GM12878 (cell line): ENCODE results near the gene HLA-B. TPM values are rescaled to one million over a fixed set of nuclear protein-coding genes. Genes with fewer than 3 reads are reported as not detected.

Experiments used
- ASH2L ChIP-seq: fragments of 300-600, 200-600 bp; sonication (generic); IDR thresholded peaks from 2 replicates; pipeline ENCODE4 v1.6.1; 2017; ENCODE audit warnings: low read depth, mild to moderate bottlenecking, borderline replicate concordance
- BCL11A ChIP-seq: IDR thresholded peaks from 2 replicates; pipeline ENCODE4 v1.6.1; 2011; ENCODE audit warnings: low read depth, low read length
- CBX3 ChIP-seq: fragments of 200-600 bp; sonication (generic); IDR thresholded peaks from 2 replicates; pipeline ENCODE4 v1.6.1; 2016; ENCODE audit warnings: low read depth, borderline replicate concordance
- CREM ChIP-seq: IDR thresholded peaks from 2 replicates; pipeline ENCODE4 v1.6.1; 2014; ENCODE audit warnings: antibody characterized with exemption, low read depth
- E2F8 ChIP-seq: fragments of 450-650 bp; IDR thresholded peaks from 2 replicates; pipeline ENCODE4 v1.6.1; 2018; ENCODE audit warnings: mild to moderate bottlenecking, low read depth, moderate library complexity; ENCODE audit not compliant: partially characterized antibody
- KAT2A ChIP-seq: conservative IDR thresholded peaks from 2 replicates; pipeline ENCODE4 v1.6.1; 2011; ENCODE audit warnings: low read depth, low read length; ENCODE audit not compliant: control insufficient read depth
- MAX ChIP-seq: IDR thresholded peaks from 2 replicates; pipeline ENCODE4 v1.6.1; 2012; ENCODE audit warnings: low read depth, low read length, improper control_type of control experiment
- MYC ChIP-seq: IDR thresholded peaks from 2 replicates; pipeline ENCODE4 v1.6.1; 2011; ENCODE audit warnings: mild to moderate bottlenecking, low read length, moderate library complexity, inconsistent platforms; ENCODE audit not compliant: insufficient read depth, insufficient replicate concordance, insufficient read length, severe bottlenecking
- PAX5 ChIP-seq: IDR thresholded peaks from 2 replicates; pipeline ENCODE4 v1.6.1; 2011; ENCODE audit warnings: low read depth, low read length, borderline replicate concordance
- POLR2AphosphoS5 ChIP-seq: IDR thresholded peaks from 2 replicates; pipeline ENCODE4 v1.6.1; 2011; ENCODE audit warnings: mild to moderate bottlenecking, low read length, inconsistent platforms
- SP1 ChIP-seq: IDR thresholded peaks from one replicate; pipeline ENCODE4 v1.6.1; 2011; ENCODE audit warnings: low read depth, low read length
- ZNF592 ChIP-seq: fragments of 450-650 bp; IDR thresholded peaks from 2 replicates; pipeline ENCODE4 v1.6.1; 2017; ENCODE audit warnings: mild to moderate bottlenecking, moderate library complexity
- ZSCAN29 ChIP-seq: fragments of 450-650 bp; IDR thresholded peaks from 2 replicates; pipeline ENCODE4 v1.6.1; 2017; ENCODE audit warnings: mild to moderate bottlenecking, moderate library complexity
- polyA plus RNA-seq, 11 experiments: library from polyadenylated mRNA; depleted of rRNA in 4 of 11; unstranded in 6 of 11; stranded (reverse) in 5 of 11; fragments of >200 nt; fragmentation: Nextera tagmentation in 4 of 11; fragmentation: Illumina TruSeq in 1 of 11; extraction: Ambion mirVana in 4 of 11; extraction: Trizol in 1 of 11; gene quantifications; 1 replicate in 1 of 11; 2 replicates in 10 of 11; pipeline versions ENCODE4 v1.2.1 to v1.2.3, GENCODE V29; 2011 to 2016; ENCODE audit warnings: inconsistent platforms in 2 of 11, missing spikeins in 2 of 11, low read depth in 1 of 11
- total RNA-seq, 4 experiments: library from RNA; depleted of rRNA in 3 of 4; stranded (reverse); fragments of >200 nt in 3 of 4; fragmentation: Illumina TruSeq in 1 of 4; extraction: Trizol in 1 of 4; gene quantifications; 2 replicates each; pipeline versions ENCODE4 v1.2.1 to v1.2.3, GENCODE V29; 2013 to 2021
- TF ChIP-seq, protein P1 (sequence below): IDR thresholded peaks from 2 replicates; pipeline ENCODE4 v1.6.1; 2012; ENCODE audit warnings: mild to moderate bottlenecking, low read depth, low read length
- TF ChIP-seq, protein P2 (sequence below): fragments of 450-650 bp; IDR thresholded peaks from 2 replicates; pipeline ENCODE4 v1.6.1; 2016; ENCODE audit warnings: mild to moderate bottlenecking

Gene HLA-B
- total and polyA plus RNA-seq, 10 of the 15 experiments (the other 5 are each of a cell fraction or from before 2014, with no cell fraction given), result 820 to 5,128 (median 3,370) TPM

GRCh38 chr6:31356946-31357466, at the start of gene HLA-B (continued):
- TF ChIP-seq ZSCAN29 (no peak), PAX5 (no peak), ZNF592 (no peak), BCL11A (no peak), CBX3 (no peak), MYC (no peak), E2F8 (no peak), ASH2L (no peak), KAT2A (no peak), SP1 (peak; percentile 81), MAX (0 out of 2 replicates have a peak, but pooled peaks have one; percentile 11), POLR2AphosphoS5 (peak; percentile 99), CREM (peak; percentile 76; the same call in 1 of the 2 replicates)
- TF ChIP-seq, protein P1, sequence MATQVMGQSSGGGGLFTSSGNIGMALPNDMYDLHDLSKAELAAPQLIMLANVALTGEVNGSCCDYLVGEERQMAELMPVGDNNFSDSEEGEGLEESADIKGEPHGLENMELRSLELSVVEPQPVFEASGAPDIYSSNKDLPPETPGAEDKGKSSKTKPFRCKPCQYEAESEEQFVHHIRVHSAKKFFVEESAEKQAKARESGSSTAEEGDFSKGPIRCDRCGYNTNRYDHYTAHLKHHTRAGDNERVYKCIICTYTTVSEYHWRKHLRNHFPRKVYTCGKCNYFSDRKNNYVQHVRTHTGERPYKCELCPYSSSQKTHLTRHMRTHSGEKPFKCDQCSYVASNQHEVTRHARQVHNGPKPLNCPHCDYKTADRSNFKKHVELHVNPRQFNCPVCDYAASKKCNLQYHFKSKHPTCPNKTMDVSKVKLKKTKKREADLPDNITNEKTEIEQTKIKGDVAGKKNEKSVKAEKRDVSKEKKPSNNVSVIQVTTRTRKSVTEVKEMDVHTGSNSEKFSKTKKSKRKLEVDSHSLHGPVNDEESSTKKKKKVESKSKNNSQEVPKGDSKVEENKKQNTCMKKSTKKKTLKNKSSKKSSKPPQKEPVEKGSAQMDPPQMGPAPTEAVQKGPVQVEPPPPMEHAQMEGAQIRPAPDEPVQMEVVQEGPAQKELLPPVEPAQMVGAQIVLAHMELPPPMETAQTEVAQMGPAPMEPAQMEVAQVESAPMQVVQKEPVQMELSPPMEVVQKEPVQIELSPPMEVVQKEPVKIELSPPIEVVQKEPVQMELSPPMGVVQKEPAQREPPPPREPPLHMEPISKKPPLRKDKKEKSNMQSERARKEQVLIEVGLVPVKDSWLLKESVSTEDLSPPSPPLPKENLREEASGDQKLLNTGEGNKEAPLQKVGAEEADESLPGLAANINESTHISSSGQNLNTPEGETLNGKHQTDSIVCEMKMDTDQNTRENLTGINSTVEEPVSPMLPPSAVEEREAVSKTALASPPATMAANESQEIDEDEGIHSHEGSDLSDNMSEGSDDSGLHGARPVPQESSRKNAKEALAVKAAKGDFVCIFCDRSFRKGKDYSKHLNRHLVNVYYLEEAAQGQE, result peak; percentile 47; the same call in 1 of the 2 replicates
- TF ChIP-seq, protein P2, sequence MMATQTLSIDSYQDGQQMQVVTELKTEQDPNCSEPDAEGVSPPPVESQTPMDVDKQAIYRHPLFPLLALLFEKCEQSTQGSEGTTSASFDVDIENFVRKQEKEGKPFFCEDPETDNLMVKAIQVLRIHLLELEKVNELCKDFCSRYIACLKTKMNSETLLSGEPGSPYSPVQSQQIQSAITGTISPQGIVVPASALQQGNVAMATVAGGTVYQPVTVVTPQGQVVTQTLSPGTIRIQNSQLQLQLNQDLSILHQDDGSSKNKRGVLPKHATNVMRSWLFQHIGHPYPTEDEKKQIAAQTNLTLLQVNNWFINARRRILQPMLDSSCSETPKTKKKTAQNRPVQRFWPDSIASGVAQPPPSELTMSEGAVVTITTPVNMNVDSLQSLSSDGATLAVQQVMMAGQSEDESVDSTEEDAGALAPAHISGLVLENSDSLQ, result no peak
